Measurements from ENCODE around the gene CDH4.

CDH4 gene

DNA sequence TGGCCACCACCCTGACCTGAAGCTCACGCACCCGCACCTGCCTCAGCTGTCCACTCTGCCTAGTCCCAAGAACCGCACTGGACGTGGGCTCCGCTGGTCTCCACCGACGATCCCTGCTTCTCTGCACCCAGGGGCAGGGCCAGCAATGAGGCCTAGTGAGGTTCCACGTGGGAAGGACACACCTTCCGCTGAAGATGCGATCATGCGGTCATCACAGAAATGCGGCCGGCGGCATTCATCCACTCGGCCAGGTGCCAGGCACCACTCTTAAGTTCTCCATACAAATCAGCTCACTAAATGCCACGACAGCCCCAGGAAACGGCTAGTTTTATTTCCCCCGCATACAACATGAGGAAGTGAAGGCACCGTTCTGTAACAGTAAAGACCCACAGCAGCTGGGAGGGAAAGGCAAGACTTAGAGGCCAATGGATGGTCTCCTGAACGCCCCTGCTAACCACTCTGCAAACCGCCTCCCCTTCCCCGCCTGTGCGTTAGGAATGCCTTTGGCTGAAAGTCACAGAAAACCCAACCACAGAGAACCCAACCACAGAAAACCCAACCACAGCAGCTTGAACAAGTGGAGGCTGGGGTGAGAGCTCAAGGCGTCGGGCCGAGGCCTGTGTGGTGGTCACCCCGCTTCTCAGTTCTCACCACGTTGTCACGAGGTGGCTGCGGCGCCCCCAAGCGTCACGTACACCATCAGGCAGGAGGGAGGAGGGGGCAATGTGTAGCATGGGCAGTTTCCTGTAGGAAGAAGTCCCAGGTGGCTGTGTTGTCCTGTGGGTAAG lies 609.2 kb downstream of the CDH4 start:
- DNase-seq: no peak

DNA sequence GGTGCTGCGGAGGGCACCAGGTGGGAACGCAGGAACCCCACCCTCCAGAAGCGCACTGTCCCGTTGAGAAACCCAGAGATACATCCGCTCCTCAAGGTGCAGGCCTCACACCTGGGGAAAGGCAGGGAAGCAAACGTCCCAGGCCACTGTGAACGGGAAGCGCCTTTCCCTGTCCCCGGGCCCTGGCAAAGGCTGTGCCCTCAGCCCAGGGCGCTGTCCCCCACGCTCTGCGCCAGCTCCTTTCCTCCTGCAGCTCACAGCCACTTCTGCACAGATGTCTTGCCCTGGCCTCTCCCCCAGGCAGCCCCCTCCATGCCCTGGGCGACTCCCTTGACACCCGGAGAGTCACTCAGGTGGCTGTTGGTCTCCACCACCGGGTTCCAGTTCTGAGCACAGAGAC lies 609.8 kb downstream of the CDH4 start:
- DNase-seq: no peak

DNA sequence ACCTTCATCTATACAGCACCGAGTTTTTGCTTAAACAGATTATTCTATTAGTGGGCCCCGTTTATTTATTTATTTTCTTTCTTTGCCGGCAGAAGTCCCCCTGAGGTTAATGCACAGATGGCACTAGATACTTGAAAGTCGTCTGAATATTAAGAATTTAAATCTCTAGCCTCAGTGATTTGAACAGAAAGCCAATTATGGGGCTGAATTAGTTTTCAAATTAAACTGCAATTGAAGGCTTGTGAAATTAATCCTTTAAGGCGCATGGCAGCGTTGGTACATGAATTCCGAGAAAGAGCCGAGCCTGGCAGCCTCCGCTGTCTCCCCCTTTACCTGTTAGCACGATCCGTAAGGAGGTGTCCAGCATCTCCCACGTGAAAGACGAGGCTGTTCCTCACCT lies 610.8 kb downstream of the CDH4 start:
- no peak for DNase-seq

DNA sequence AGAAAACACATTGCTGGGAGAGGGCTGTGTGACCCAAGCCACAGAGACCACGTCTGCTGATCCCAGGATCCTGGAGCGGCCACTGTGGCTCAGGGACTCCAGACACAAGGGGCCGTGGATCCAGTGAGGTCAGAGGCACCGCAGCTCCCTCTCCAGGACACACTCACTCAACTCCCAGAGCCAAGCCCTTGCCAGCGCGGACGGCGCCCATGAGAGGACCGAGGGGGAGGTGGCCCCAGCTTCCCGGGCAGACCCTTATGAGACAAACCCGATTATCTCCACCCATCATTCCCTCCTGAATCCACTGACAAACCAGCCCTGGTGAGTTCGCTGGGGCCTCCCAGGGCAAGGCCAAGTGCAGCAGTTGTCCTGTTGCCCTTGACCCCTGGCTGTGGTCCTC lies 612.4 kb downstream of the CDH4 start:
- no peak for DNase-seq

DNA sequence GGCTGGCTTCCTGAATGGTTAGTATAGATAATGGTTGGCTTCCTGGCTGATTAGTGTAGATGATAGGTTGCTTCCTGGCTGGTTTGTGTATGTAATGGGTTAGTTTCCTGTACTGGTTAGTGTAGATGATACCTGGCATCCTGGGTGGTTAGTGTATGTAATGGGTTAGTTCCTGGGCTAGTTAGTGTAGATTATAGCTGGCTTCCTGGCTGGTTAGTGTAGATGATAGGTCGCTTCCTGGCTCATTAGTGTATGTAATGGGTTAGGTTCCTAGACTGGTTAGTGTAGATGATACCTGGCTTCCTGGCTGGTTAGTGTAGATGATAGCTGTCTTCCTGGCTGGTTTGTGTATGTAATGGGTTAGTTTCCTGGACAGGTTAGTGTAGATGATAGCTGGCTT lies 613.3 kb downstream of the CDH4 start:
- DNase-seq: no peak

DNA sequence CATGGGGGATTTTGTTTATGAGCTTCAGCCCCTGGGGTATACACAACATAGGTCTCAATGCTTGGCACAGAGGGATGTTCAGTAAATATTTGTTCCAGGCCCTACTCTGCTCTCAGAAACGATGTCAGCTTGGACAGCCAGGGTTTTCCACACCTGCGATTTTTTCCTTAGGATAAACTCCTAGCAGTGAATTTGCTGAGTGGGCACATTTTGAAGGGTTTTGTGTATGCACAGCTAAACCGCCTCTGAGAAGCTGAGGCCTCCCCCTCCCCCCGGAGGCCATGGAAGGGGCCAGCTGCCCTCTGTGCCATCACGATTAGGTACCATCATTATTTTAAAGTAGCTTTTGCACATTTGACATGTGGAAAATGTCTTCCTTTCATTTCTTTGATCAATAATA lies 614.1 kb downstream of the CDH4 start:
- no peak for DNase-seq

DNA sequence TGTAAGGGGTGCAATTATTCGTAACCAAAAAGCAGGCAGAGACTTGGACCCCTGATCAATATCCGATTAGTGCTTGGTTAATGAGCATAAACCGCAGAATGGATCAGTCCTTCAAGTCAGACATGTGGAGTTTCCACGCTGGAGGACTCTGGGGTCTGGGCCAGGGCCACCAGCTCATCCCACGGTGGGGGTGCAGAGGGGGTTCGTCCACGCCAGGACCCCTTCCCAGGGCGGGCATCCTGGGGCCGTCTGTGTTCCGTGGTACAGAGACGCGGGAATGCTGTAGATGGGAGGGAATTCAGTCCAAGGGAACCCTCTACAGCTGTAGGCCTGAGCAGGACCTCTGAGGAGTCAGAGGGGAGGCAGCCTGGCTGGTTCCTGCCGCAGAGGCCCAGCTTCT lies 615.9 kb downstream of the CDH4 start:
- no peak for DNase-seq

DNA sequence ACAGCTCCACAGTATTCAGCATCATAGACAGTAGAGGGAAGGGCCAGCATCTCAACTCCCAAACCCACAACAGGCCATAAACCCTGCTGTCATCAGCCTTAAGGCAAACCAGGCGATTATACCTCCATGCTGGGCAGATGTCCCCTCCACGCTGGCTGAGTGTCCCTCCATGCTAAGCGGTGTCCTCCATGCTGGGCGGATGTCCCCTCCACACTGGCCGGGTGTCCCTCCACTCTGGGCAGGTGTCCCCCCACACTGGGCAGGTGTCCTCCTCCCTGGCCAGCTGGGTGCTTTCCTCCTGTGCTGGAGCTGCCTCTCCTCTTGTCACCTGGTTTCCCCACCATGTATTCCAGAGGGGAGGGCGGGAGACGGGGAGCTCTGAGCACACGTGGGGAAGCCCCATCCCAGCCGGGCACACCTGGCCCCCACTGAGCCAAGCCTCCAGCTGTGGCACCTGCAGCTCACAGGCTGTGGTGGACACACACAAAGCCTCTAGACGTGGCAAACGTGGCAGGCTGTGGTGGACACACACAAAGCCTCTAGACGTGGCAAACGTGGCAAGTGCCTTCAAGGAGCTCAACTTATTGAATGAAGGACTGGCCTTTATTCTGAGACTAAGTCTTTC lies 616.5 kb downstream of the CDH4 start:
- no peak for DNase-seq

DNA sequence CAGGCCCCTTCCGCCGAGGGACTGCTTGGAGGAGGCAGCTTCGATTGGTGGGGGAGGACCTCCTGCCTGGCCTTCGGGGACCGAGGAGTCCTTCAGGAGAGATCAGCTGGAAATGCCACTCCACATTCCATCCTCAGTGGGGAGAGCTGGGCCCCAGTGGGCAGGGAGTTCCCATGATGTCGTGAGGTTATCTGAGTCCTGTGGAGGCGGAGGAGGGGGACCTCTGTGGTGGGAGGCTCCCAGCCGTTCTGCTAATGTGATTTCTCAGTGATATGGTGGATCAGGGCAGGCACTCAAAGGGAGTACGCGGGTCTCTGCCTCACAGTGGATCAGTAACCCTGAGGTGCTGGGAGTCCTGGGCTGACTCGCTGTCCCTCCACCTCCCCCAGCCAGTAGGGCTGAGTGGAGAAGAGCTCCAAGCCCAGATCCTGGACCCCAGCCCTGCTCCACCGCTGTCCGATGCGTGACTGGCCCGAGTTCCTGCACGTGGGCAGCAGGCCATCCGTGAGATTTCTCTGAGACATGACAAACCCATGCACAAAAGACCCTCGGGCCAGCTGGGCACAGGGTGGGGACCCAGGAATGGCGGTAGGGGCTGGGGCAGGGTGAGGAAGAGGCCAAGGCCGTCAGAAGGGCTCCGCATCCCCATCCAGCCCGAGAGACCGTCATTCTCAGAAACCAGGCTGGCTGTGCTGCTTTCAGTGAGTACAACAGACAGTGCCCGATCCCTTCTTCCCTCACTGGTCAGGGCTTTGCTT lies 617.9 kb downstream of the CDH4 start:
- DNase-seq: no peak

DNA sequence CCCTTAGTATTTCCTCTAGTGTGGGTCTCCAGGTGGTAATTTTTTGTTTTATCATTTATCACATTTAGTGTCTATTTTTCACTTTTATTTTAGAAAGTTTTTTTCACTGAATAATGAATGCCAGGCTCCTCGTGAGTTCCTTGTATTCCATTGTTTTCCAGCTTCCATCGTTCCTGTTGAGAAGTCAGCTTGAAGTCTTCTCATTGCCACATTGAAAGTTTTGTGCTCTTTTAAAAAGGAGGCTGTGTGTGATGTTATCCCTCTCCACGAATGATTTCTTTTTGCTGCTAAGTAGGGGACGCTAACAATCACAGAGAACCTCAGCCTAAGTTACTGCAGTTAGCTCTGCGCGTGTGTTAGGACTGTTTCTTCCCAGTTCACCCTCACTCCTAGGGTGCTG lies 619.1 kb downstream of the CDH4 start:
- no peak for DNase-seq

DNA sequence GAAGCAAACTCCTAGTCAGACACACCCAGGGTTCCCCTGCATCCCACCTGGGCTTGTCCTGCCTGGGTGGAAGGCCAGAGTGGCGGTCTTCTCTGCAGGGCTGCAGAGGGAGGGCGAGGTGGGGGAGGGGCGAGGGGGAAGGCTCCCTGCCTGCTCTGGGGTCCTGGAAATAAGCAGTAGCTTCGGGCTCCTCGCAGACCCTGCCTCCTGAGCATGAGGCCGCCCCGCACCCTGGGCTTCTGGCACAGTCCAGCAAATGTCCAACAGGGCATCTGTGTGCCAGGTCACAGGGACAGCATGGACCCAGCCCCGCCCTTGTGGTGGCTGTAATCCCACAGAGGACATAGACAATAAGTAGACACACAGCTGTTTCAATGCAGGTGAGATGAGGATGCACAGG lies 619.9 kb downstream of the CDH4 start:
- DNase-seq: no peak

DNA sequence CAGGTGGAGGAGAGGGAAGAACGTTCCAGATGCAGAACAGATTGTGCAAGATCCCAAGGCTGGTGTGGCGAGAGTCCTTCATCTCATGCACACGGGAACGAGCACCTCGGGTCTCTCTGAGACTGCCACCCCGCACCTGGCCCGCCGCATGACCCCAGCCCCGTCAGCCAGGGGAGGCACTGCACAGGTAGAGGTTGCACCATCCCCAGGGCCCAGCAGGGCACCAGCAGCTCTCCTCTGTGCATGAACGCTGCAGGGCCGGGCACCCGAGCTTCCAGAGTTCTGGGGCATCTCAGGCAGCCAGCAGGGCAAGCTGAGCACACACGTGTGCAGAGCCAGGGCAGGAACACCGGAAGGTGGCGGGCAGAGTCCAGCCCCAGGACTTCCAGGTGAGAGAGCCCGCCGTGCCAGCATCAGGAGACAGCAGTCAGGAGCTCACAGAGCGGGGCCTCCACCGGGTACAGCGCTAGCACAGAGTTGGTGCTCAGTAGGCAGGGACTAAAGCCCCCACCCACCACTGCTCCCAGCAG lies 620.4 kb downstream of the CDH4 start:
- DNase-seq: no peak

DNA sequence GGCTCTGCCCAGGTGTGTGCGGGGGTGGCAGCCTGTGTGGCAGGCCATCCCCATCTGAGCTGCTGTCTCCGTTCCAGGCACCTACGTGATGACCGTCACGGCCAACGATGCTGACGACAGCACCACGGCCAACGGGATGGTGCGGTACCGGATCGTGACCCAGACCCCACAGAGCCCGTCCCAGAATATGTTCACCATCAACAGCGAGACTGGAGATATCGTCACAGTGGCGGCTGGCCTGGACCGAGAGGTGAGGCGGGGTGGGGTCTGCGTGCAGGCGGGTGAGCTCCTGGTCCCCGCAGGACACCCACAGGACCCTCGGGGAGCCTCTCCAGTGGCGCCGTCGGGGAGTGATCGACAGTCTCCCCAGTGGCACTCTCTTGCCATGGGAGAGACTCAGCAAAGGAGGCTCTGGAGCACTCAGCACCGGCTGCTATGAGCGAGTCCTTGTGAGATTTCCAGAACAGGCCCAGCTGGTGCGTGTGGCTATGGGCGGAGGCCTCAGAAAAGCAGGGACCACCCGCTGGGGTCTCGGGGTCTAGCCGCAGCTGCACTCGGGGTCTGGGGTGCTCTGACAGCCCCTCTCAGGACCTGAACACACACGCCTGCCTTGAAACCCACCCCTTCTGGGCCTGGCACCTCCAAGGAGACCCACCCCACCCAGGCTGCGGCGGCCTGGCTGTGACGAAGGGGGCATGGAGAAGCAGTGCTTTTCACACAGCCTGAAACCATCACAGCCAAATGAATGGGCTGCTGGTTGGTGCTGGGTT lies 621.8 kb downstream of the CDH4 start:
- no peak for DNase-seq

DNA sequence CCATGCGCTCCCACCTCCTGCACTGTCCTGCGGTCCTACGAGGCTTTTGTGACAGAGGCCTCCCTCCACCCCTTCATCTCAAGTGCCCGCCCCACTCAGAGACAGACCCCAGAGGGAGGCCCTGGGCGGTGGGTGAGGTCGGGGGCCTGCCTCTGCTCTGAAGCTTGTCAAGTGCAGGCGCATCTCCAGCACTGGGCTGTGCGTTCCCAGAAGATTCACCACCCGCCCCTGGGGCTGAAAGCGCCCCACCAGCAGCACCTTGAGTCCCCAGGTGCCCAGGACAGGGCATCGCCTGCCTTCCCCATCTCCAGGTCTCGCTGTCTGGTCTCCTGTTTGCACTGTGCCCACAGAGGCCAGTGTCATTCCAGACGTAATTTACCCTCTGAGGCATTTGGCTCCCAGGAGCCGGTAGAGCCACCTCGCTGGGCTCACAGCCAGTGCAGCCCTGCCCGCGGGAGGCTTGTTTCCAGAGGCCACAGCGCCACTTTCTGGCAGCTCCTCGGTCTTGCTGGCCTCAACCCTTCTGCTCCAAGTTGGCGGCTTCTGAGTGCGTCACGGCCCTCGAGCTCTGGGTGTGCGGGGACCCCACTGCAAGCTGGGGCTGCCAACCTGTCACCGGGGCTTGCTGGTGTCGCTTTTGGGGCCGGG lies 622.5 kb downstream of the CDH4 start:
- no peak for DNase-seq

DNA sequence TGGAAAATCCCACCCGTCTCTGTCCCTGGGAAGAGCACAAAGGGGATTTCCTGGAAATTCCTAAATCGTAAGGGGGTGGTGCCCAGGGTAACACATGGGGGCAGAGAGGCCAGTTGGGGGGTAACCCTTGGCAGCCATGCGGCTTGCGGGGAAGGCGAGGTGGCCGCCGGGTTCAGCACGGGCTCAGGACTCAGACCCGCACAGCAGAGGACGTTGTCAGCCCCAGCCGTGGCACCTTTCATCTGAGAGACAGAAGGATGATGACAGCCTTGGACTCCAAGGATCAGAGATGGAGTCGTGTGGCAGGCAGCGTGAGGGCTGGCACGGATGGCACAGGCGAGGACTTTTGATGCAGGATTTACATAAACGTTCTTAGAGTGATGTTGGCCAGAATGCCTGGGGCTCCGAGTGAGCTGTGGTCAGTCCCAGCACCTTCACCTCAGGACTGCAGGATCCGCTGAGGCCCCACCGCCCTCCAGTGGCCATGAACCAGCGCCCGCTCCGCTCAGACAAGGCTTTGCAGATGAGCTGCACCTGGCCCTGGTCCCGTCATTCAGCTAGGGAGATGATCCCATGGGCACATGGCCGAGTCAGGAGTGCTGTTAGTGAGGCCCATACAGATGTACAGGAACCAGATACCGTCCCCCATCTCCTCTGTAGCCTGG lies 623.3 kb downstream of the CDH4 start:
- DNase-seq: no peak

DNA sequence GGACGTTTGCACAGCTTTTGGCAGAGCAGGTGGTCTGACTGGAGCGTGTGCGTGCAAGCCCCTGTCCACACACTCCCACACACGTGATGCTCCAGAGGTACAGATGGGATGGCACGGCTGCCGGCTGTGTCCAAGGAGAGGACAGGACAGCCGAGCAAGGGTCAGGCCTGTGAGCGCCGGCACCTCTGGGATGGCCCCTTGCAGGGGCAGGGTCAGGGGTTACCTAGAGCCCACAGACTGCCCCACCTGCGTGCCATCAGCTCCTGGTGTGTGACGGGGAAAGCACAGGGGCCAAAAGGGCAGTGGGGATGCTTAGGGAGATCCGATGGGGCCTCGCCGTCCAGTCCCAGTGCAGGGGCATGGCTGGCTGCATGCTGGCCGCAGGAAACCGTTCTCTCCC lies 623.9 kb downstream of the CDH4 start:
- DNase-seq: no peak

DNA sequence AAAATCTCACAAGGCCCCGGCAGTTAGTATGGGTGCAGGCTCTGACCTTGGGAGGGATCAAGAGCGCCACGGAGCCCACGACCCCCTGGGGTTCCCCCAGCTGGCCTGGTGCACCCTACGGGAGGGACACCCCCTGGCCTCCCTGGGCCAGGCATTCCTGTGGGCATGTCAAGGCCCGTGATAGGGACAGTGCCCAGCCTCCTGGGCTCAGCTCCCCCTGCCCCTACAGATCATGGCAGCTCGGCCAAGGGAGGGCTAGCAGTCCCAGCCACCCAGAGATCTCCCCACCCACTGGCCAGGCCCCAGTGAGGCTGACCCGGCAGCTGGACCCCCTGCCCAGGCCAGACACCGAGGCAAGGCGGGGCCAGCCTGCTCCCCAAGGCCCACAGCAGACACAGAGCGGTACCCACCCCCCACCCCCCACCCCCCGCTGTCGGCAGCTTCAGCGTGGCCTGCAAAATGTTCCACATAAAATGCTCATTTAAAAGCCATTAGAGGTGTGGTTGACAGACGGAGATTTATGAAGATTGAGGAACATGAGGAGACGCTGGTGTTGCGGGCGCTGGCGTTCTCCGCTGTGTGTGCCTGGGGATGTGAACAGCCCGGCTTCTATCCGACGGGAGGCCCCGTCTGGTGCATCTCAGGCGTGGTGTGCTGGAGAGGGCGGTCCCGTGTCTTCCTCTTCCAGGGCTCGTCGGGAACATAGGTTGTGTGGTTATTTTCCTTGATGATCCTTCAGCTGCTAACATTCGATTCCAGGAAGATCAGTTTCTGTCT lies 625.1 kb downstream of the CDH4 start:
- no peak for DNase-seq

DNA sequence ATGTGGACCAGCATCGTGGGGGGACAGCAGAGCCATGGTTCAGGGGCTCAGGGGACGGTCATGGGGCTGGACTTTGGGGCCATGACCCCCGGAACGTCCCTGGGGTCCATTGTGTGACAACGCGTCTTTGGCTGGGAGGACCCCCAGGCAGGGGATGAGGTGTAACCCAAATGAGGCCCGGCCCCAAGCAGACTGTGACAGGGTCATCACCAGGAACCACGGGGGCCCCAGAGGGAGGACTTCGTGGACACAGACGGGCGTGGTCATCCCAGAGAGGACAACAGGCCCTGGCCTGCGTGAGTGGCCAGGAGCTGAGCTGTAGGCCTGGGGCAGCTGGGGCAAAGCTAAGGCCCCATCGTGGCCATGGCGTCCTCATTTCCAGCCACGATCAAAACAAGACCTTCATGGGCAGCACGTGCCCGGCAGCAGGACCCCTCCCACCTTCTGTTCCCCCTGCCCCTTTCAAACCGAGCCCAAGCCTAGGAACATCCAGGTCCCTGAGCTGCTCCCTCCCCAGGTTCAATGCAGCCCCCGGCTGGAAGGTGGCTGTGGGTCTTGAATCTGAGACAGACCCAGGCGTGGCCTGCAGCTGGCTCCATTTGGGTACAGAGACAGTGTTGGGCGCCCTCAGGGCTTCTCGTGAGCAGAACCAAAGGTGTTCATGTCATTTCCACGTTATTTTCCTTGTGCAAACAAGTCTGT lies 625.9 kb downstream of the CDH4 start:
- DNase-seq: no peak

DNA sequence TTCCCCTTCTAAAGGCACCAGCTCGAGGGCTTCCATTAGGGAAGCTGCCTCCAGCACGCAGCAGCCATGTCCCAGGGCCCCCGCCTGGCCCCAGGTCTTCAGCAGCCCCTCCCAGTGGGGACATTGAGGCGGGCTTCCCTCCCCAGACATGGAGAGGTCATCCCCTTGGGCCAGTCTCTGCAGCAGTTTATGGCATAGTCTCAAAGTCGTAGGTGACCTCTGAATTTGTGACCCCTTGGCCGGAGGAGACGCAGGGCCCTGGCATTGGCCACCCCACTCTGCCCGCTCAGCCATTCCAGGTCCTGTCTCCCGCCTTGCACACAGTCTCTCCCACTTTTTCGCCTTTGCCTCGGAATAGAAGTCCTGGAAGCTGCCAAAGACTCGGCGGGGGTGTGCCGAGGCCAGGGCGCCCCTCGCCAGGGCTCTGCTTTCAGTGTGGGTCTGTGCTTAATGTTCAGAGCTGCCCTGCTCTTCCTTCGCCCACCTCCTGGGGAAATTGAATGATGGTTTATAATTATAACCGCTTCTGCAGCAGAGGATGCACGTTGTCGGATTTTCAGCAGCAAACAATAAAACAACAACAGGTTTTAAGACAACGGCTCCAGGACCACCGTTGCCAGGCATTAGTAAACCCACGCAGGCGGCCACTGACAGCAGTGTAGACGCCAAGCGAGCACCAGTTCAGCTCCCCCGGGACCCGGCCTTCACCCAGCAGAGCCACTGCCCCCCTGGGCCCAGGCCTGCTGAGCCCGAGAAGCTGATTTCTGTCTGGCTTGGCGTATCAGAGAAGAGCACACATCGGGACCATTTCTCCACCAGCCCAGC lies 626.6 kb downstream of the CDH4 start:
- DNase-seq: no peak

DNA sequence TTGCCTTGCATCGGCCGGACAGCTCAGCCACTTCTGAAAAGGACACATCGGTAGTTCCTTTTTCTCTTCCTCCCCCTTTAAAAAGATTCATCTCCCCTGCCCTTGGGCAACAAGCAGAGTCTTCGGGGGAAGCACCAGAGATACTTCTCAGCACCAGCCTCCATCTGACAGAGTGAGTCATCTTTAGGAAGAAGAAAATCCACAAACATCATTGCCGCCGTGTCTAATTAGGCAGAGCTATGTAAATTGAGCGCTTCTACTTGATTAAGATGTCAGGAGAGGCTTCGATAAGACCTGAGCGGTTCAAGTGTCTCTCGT lies 627.2 kb downstream of the CDH4 start:
- no peak for DNase-seq
